Psoas muscle (tissue), 8 donors: Measurements from ENCODE around the gene CALHM2. TPM values are rescaled to one million over a fixed set of nuclear protein-coding genes. Genes with fewer than 3 reads are reported as not detected.

Experiments
- ATAC-seq, 4 donors: fragments of 200-7000 bp; cut with Tn5 transposase; one replicate each; pipeline ENCODE4 v1.9.1; 2020; ENCODE audit warnings: moderate library complexity in 3 of 4, mild to moderate bottlenecking in 2 of 4
- DNase-seq, 2 donors: peaks; one replicate each; pipeline ENCODE4 v3.0.0-alpha.2; 2020
- H3K27ac ChIP-seq: fragments of 200-600 bp; one replicate; pipeline ENCODE4 v1.8.0; 2022
- H3K27me3 ChIP-seq, 3 donors: fragments of 200-600 bp in 1 of 3; one replicate each; pipeline versions ENCODE4 v1.6.1 to v1.8.0; 2013 to 2022; ENCODE audit warnings: low read length in 2 of 3, mild to moderate bottlenecking in 2 of 3, moderate library complexity in 1 of 3; ENCODE audit not compliant: insufficient read depth in 3 of 3
- H3K36me3 ChIP-seq, 2 donors: fragments of 200-600 bp in 1 of 2; one replicate each; pipeline versions ENCODE4 v1.6.1 to v1.8.0; 2013 to 2022; ENCODE audit warnings: low read depth in 1 of 2, mild to moderate bottlenecking in 1 of 2, moderate library complexity in 1 of 2; ENCODE audit not compliant: insufficient read depth in 1 of 2
- H3K4me1 ChIP-seq: fragments of 200-600 bp; one replicate; pipeline ENCODE4 v1.8.0; 2022
- H3K4me3 ChIP-seq: fragments of 200-600 bp; one replicate; pipeline ENCODE4 v1.8.0; 2022; ENCODE audit warnings: mild to moderate bottlenecking
- H3K9me3 ChIP-seq: fragments of 200-600 bp; one replicate; pipeline ENCODE4 v1.8.0; 2022
- WGBS, 3 donors: extraction: QIAGEN DNeasy Blood & Tissue Kit; methylation state at CpG; one replicate each; pipeline versions ENCODE4 v1.1.6 to v1.1.7; 2013; 5-methylcytosine and 5-hydroxymethylcytosine counted together
- intact Hi-C, 2 donors: fragments of 100-400 bp; cut with DNase I; formaldehyde crosslinking; loops; one replicate each; pipeline versions ENCODE4 v1.11.0 to v1.14.2; 2022
- polyA plus RNA-seq, 3 donors: library from polyadenylated mRNA; stranded (reverse); fragments of 200-250 nt; gene quantifications; one replicate each; pipeline ENCODE4 v1.2.3, GENCODE V29; 2013
- total RNA-seq, 4 donors: library from RNA; stranded (reverse); fragmentation: NEBNext Ultra II Directional in 2 of 4; extraction: Animal tissue kit (Norgen Biotek cat#: 25700) in 2 of 4; gene quantifications; one replicate each; pipeline versions ENCODE4 v1.2.1 to v1.2.4, GENCODE V29; 2021 to 2023
- TF ChIP-seq, protein P1 (sequence below): fragments of 200-600 bp; IDR thresholded peaks from one replicate; pipeline ENCODE4 v1.8.0; 2022; ENCODE audit warnings: antibody characterized with exemption
- donor health status: healthy with polysubstance abuse.
- donor health status: DM: no; HTN: no; CAD: no; lungs with moderate emphysema.
- donor health status: Bipolar disorder and iron deficiency.
- donor health status: healthy.
- donor health status: DM: yes; HTN: yes; CAD: no.
- donor health status: DM: no; HTN: no; CAD: no.
- donor health status: DM: no; HTN: no; CAD: no.
- donor health status: DM: yes; HTN: yes; CAD: no.

The CALHM2 gene
- total and polyA plus RNA-seq, 7 donors = 6.3 to 9.3 (median 7.5) TPM

- intact Hi-C loops = loop anchor here (1.0 to 10.0 kb wide), 5 partner anchors 66 to 268 kb away; no protein-coding TSS in a partner anchor
- 51 to 59% (median 52%) methylated on average over 8 of the region's 8 CpGs for WGBS, 3 donors
- Histone ChIP-seq H3K9me3 (no peaks in the 10 kb centered on the region), H3K27ac (no peak overlapping the region), H3K4me3 (no peak overlapping the region), H3K27me3 (no peaks in the 10 kb centered on the region), H3K36me3 (peaks cover 40 to 99% of the 10 kb centered on the region in 2 donors), H3K4me1 (no peaks in the 10 kb centered on the region)
- peak in 1 of 2 donors; percentile 46 for DNase-seq
- TF ChIP-seq, protein P1, sequence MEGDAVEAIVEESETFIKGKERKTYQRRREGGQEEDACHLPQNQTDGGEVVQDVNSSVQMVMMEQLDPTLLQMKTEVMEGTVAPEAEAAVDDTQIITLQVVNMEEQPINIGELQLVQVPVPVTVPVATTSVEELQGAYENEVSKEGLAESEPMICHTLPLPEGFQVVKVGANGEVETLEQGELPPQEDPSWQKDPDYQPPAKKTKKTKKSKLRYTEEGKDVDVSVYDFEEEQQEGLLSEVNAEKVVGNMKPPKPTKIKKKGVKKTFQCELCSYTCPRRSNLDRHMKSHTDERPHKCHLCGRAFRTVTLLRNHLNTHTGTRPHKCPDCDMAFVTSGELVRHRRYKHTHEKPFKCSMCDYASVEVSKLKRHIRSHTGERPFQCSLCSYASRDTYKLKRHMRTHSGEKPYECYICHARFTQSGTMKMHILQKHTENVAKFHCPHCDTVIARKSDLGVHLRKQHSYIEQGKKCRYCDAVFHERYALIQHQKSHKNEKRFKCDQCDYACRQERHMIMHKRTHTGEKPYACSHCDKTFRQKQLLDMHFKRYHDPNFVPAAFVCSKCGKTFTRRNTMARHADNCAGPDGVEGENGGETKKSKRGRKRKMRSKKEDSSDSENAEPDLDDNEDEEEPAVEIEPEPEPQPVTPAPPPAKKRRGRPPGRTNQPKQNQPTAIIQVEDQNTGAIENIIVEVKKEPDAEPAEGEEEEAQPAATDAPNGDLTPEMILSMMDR = peak; percentile 75
- ATAC-seq = peak in 3 of 4 donors; percentile 46 to 69 (median 53)
These were observed 35.6 kb downstream of the CALHM2 start for GRCh38 chr10:103416436-103417147.

DNA sequence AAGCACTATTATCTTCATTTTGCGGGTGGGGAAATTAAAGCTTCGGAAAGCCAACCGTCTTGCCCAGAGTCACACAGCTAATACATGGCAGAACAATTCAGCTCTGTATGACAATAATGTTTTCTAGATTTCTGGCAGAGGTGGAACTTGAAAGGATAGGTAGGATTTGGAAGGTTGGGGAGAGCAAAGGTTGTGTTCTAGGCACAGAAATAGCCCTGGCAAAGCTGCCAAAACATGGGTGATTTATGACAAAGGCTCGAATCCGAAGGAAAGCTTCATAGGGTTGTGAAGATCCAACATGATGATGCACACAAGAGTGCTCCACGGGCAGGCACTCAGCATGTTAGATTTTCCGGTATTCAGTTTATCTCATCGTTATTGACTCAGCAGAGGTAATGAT, 36.6 kb downstream of the CALHM2 start:
- no peaks in the 10 kb centered on the region for H3K9me3 ChIP-seq
- no peaks in the 10 kb centered on the region for H3K4me1 ChIP-seq
- TF ChIP-seq, protein P1 = no peak
- WGBS, 3 donors = 62 to 74% (median 65%) methylated on average over 8 of the region's 8 CpGs
- no peak overlapping the region for H3K27ac ChIP-seq
- peaks cover 40 to 100% of the 10 kb centered on the region in 2 donors for H3K36me3 ChIP-seq
- intact Hi-C loops = loop anchor here (5.0 to 10.0 kb wide), 3 partner anchors 67 to 269 kb away; no protein-coding TSS in a partner anchor
- H3K4me3 ChIP-seq = no peak overlapping the region
- ATAC-seq = peak in 1 of 4 donors; percentile 38
- H3K27me3 ChIP-seq = no peaks in the 10 kb centered on the region
- no peak for DNase-seq

DNA sequence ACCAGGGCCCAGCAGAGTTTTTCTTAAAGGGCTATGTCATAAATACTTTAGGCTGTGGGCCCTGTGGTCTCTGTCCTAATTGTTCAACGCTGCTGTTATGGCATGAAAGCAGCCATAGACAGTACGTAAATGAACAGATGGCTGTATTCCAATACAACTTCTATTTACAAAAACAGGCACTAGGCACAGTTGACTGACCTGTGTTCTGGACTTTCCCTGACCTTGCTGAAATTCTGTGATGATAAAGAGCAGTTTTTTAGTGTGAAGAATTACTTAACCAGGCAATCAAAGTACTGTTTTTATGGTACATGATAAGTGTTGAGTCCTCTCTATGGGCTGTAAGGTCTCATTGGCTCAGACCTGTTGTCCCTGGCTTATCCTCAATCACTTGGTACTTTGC, 38.6 kb downstream of the CALHM2 start:
- Histone ChIP-seq H3K27ac (no peak overlapping the region), H3K9me3 (no peaks in the 10 kb centered on the region), H3K27me3 (no peaks in the 10 kb centered on the region), H3K36me3 (peaks cover 36 to 100% of the 10 kb centered on the region in 2 donors), H3K4me1 (no peaks in the 10 kb centered on the region), H3K4me3 (no peak overlapping the region)
- DNase-seq = no peak
- intact Hi-C loops = loop anchor here (10.0 kb wide), 1 partner anchor 271 kb away; no protein-coding TSS in a partner anchor
- no peak for ATAC-seq
- 88 to 97% (median 90%) methylated on average over 2 of the region's 2 CpGs for WGBS, 3 donors
- TF ChIP-seq, protein P1 = no peak

GRCh38 chr10:103397191-103397825, 54.9 kb downstream of the CALHM2 start:
- 49 to 60% (median 55%) methylated on average over 19 of the region's 19 CpGs for WGBS, 3 donors
- peak overlapping the region; percentile 93 for H3K27ac ChIP-seq
- peak overlapping the region; percentile 77 for H3K4me3 ChIP-seq
- ATAC-seq (no peak), DNase-seq (peak in 1 of 2 donors; percentile 53)
- H3K9me3 ChIP-seq = no peaks in the 10 kb centered on the region
- TF ChIP-seq, protein P1 = no peak
- H3K36me3 ChIP-seq = peaks cover 13 to 62% of the 10 kb centered on the region in 2 donors
- H3K4me1 ChIP-seq = peaks cover 31% of the 10 kb centered on the region
- intact Hi-C loops = no loop called here
- H3K27me3 ChIP-seq = no peaks in the 10 kb centered on the region
